GM19452 (cell line): ENCODE results near the gene NECAB2.

Experiments
- ATAC-seq: cut with Tn5 transposase; IDR thresholded peaks from one replicate; pipeline ENCODE4 v1.9.1; 2021; ENCODE audit not compliant: unreplicated experiment

Gene NECAB2

DNA sequence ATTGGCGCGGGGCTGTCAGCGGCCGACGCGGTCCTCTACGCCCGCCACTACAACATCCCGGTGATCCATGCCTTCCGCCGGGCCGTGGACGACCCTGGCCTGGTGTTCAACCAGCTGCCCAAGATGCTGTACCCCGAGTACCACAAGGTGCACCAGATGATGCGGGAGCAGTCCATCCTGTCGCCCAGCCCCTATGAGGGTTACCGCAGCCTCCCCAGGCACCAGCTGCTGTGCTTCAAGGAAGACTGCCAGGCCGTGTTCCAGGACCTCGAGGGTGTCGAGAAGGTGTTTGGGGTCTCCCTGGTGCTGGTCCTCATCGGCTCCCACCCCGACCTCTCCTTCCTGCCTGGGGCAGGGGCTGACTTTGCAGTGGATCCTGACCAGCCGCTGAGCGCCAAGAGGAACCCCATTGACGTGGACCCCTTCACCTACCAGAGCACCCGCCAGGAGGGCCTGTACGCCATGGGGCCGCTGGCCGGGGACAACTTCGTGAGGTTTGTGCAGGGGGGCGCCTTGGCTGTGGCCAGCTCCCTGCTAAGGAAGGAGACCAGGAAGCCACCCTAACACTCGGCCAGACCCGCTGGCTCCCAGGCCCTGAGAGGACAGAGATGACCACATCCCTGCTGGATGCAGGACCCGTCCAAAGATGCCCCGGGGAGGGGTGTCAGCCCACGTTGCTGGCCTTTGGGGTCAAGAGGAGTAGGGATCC lies 2.4 kb upstream of the NECAB2 start:
- ATAC-seq, result no peak

DNA sequence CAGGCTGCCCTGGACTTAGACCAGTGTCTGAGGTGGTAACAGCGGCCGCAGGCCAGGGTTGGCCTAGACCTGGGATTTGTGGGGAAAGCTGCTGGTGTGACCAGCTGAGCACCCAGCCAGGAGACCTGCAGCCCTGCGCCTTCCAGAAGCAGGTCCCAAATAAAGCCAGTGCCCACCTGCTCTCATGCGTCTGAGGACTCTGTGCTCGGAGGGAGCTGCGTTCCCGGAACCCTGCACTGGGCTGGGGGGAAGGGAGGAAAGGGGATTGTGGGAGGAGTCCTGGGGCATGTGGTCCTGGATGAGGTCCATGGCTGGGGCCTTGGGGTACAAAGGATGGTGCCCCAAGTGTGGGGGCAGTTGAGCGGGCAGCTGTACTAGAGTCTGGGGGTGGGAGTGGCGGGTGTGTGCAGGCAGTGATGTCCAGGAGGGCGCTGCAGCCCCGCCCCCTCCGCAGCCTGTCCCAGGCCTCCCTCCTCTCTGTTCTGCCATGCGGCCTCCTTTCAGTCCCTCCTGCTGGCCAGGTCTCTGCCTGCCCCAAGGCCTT lies 1.8 kb upstream of the NECAB2 start:
- ATAC-seq, result no peak

DNA sequence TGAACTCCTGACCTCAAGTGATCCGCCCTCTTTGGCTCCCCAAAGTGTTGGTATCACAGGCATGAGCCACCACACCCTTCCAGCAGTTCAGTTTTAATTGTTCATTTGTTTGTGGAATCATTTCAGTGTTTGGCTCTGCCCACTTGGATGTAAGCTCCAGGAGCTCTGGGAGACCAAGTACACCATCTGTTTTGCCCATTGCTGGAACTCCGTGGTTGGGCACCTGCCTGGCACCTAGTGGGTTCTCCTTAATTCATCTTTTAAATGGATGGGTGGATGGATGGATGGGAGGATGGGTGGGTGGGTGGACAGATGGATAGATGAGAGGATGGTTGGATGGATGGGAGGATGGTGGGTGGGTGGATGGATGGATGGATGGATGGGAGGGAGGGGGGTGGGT lies 953 bp upstream of the NECAB2 start:
- no peak for ATAC-seq

- no peak for ATAC-seq
These were observed 335 bp downstream of the NECAB2 start for GRCh38 chr16:83968306-83968851.

GRCh38 chr16:83968891-83969649 lies 1.0 kb downstream of the NECAB2 start:
- no peak for ATAC-seq

DNA sequence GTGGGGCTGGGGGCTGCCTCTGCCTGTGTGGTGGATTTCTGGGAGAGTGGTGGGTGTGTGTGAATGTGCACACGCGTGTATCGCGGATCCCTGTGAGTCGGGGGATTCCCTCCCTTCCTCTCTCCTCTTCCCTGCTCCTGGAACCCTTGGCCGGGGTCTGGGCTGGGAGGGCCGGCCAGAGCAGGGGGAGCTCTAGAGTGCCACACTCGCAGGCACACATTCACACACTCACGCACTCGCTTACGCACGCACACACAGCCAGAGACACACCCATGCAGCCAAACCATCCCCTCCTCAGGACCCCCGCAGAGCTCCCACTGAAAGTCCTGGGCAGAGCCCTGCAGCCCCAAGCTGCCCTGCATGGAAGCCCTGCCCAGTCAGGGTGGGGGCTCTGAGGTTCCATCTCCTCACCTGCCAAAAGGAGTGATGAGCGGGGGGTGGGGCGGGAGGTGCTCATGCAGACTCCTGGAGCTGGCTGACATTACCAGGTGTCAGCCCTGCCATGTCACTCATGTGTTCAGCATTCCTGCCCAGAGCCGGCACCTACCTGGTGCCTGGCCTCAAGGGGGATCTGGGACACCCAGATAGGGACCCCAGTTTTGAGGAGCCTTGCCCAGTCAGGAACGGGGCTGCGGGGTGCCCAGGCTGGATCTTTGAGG lies 1.9 kb downstream of the NECAB2 start:
- no peak for ATAC-seq

- ATAC-seq, result no peak
These were observed 2.4 kb downstream of the NECAB2 start for GRCh38 chr16:83970430-83970815.

DNA sequence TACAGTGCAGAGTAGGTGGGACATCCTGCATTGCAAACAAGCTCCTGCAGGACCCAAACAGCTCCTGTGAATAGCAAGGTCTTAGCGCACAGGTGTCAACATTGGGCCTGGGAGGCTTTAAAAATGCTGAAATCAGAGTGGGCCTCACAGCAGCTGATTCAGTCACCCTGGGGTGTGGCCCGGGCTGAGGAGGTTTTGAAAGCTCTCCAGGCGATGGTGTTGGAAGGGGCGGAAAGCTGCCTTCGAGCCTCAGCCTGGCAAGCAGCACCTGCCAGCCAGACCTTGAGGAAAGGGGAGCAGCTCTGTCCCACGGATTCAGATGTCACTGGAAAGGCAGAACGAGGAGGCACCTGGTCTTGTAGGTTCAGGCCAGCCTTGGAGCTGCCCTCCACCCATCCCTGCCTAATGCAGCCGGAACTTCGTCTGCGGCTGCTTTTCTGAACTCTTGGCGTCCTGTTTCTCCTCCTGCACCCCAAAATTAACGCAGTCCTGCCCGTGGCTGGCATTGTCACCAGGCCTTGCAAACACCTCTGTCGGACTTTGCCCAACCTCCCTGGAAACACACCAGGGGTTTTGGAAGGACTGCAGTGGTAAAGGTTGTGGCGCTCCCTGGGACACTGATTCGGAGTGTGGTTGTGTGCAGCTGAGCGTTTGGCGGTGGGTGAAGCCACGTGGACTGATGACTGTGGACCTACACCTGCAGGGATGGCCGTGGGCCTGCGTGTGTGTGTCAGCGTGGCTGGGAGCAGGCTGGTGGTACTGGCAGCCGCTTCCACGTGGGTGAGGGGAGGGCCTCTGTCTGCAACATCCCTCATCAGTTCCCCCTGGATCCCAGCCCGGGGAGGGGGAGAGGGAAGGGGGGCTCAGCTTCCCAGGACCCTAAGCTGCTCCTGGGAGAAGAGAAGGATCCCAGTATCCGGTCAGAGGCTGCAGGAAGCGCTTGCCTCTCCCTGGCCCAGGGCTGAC lies 3.4 kb downstream of the NECAB2 start:
- ATAC-seq, result no peak

DNA sequence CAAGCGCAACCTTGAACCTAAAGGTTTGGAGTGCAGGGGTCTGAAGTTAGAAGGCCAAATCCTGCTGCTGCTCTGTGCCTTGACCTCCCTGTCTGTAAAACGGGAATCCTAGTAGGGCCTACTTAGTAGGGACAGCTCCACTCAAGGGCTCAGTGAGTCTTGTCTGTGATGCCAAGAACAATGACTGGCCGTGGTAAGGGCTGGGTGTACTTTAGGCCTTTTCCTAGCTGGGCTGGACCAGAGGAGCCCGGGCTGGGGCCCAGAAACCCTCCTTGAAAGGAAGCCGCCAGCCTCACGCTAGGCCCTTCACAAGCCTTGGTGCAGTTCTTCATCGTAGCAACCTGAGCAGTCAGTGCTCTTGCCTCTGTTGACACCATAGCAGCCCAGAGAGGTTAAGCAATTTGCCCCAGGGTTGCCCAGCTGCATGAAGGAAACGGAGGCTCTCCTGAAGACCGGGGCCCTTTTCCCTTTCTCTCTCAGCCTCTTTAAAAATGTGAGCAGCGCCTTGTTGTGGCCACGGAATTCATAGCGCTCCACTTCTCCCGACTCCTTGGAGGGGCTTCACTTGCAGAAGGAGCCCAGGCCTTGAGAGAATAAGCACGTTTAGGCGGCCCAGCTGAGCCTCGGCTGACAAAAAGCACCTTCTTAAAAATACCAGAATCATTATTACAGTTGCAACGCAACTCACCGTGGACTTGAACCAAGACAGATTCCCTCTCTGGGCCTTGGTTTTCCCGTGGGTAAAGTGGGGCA lies 4.4 kb downstream of the NECAB2 start:
- ATAC-seq, result no peak

GRCh38 chr16:83973077-83973476 lies 5.0 kb downstream of the NECAB2 start:
- no peak for ATAC-seq

GRCh38 chr16:83973581-83974385 lies 5.7 kb downstream of the NECAB2 start:
- no peak for ATAC-seq

- ATAC-seq, result no peak
These were observed 6.4 kb downstream of the NECAB2 start for GRCh38 chr16:83974475-83974874.

DNA sequence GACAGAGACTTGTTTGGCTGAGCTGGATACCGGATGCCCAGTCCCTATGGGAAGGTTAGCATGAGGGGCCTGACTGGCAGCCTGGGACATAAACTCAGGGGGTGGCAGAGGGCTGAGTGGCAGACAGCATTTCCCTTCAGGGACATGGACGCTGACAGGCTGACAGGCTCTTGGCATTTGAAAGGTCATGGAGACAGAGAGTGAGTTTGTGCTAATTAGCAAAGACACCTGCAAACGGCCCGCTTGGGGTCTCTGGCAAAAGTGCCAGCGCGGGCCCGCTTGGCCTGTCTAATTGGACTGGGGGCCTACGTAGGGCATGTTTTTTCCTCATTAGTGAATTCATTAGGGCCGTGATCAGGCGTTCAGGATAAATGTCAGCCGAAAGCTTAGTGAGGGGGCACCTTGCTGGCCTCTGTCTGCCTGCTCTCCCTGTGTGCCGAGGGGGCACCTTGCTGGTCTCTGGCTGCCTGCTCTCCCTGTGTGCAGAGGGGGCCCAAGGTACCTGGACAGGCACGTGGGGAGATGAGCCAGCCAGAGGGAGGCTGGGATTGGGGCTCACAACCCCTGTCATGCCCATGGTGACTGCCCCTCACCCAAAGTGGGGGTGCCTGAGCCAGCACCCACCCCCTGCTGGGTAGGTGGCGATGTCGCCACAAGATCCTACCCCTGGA lies 7.7 kb downstream of the NECAB2 start:
- no peak for ATAC-seq

- no peak for ATAC-seq
These were observed 9.2 kb downstream of the NECAB2 start for GRCh38 chr16:83977056-83977815.

- ATAC-seq, result no peak
These were observed 10.4 kb downstream of the NECAB2 start for GRCh38 chr16:83978401-83978904.

- no peak for ATAC-seq
These were observed 11.4 kb downstream of the NECAB2 start for GRCh38 chr16:83979441-83979840.

GRCh38 chr16:83980794-83981193 lies 12.8 kb downstream of the NECAB2 start:
- no peak for ATAC-seq
